Non-pigmented ciliary epithelial cell (primary cell): ENCODE data around the gene MBTPS1.

ENCODE experiments used
- DNase-seq: peaks from one replicate; pipeline ENCODE4 v3.0.0-alpha.2; 2010; ENCODE audit warnings: low read depth

The MBTPS1 gene

GRCh38 chr16:84074721-84075120 lies 42.0 kb downstream of the MBTPS1 start:
- no peak for DNase-seq

- DNase-seq, result peak; percentile 22
Measured at GRCh38 chr16:84072014-84072413, 44.7 kb downstream of the MBTPS1 start.

GRCh38 chr16:84071121-84071520 lies 45.6 kb downstream of the MBTPS1 start:
- no peak for DNase-seq

GRCh38 chr16:84069540-84069939 lies 47.2 kb downstream of the MBTPS1 start:
- no peak for DNase-seq

GRCh38 chr16:84068783-84069462 lies 47.8 kb downstream of the MBTPS1 start:
- DNase-seq, result no peak

GRCh38 chr16:84068041-84068440 lies 48.7 kb downstream of the MBTPS1 start:
- DNase-seq, result no peak

GRCh38 chr16:84067640-84068039 lies 49.1 kb downstream of the MBTPS1 start:
- no peak for DNase-seq

GRCh38 chr16:84065536-84066132 lies 51.1 kb downstream of the MBTPS1 start:
- peak; percentile 24 for DNase-seq

- no peak for DNase-seq
Measured at GRCh38 chr16:84063980-84064379, 52.8 kb downstream of the MBTPS1 start.

- DNase-seq, result peak; percentile 26
Measured at GRCh38 chr16:84062734-84063640, 53.8 kb downstream of the MBTPS1 start.

GRCh38 chr16:84061236-84061819 lies 55.4 kb downstream of the MBTPS1 start:
- no peak for DNase-seq

- no peak for DNase-seq
Measured at GRCh38 chr16:84059946-84060901, 56.5 kb downstream of the MBTPS1 start.

- no peak for DNase-seq
Measured at GRCh38 chr16:84059111-84059510, 57.6 kb downstream of the MBTPS1 start.

GRCh38 chr16:84058664-84059063 lies 58.1 kb downstream of the MBTPS1 start:
- DNase-seq, result no peak

- DNase-seq, result no peak
Measured at GRCh38 chr16:84058211-84058610, 58.5 kb downstream of the MBTPS1 start.

- no peak for DNase-seq
Measured at GRCh38 chr16:84056933-84057332, 59.8 kb downstream of the MBTPS1 start.

- DNase-seq, result no peak
Measured at GRCh38 chr16:84055801-84056634, 60.7 kb downstream of the MBTPS1 start.

GRCh38 chr16:84055366-84055765 lies 61.4 kb downstream of the MBTPS1 start:
- no peak for DNase-seq

- DNase-seq, result no peak
Measured at GRCh38 chr16:84054916-84055315, 61.8 kb downstream of the MBTPS1 start.

- no peak for DNase-seq
Measured at GRCh38 chr16:84054271-84054670, 62.5 kb downstream of the MBTPS1 start.
